PC-3 (cell line): ENCODE measurements around the gene TBX18. TPM values are rescaled to one million over a fixed set of nuclear protein-coding genes. Genes with fewer than 3 reads are reported as not detected.

Experiments
- ATAC-seq: fragments of 200-7000 bp; cut with Tn5 transposase; 2 replicates; pipeline ENCODE4 v1.9.1; 2020; ENCODE audit warnings: mild to moderate bottlenecking, moderate library complexity
- BruUV-seq: library from RNA; stranded (reverse); fragments of 400-500 nt; replicated peaks from 2 replicates; lab custom pipeline; 2021; lab: Mats Ljungman, UMichigan
- CTCF ChIA-PET: fragments of 300-600 bp; sonication (Branson Sonifier 250); formaldehyde crosslinking; loops from one replicate; lab custom pipeline; 2022; ENCODE audit warnings: antibody characterized with exemption; lab: Charles Lee
- POLR2A ChIA-PET: fragments of 300-600 bp; sonication (Branson Sonifier 250); formaldehyde crosslinking; loops from one replicate; lab custom pipeline; 2022; ENCODE audit warnings: antibody characterized with exemption; ENCODE audit not compliant: unreplicated experiment; lab: Charles Lee
- DNase-seq: peaks from one replicate; pipeline ENCODE4 v3.0.0-alpha.2; 2015
- H2AFZ ChIP-seq: fragments of 300-600 bp; sonication (generic); 2 replicates; pipeline ENCODE4 v1.6.0; 2016; ENCODE audit warnings: antibody characterized with exemption, low read length
- H3F3A ChIP-seq: fragments of 300-600 bp; sonication (generic); one replicate; pipeline ENCODE4 v1.6.0; 2017; ENCODE audit warnings: antibody characterized with exemption, low read length, control low read depth, mild to moderate bottlenecking; ENCODE audit not compliant: unreplicated experiment
- H3K27ac ChIP-seq: fragments of 300-600 bp; sonication (generic); 2 replicates; pipeline ENCODE4 v1.5.1; 2016; ENCODE audit warnings: mild to moderate bottlenecking, low read length
- H3K27me3 ChIP-seq: fragments of 300-600 bp; sonication (generic); 2 replicates; pipeline ENCODE4 v1.6.1; 2016; ENCODE audit warnings: low read length, mixed read lengths
- H3K36me3 ChIP-seq: fragments of 300-600 bp; sonication (generic); 2 replicates; pipeline ENCODE4 v1.6.1; 2016; ENCODE audit warnings: low read depth, mixed run types, low read length, mixed read lengths
- H3K4me1 ChIP-seq: fragments of 300-600 bp; sonication (generic); 2 replicates; pipeline ENCODE4 v1.5.1; 2016; ENCODE audit warnings: low read length; ENCODE audit not compliant: insufficient read depth
- H3K4me2 ChIP-seq: fragments of 300-600 bp; sonication (generic); 2 replicates; pipeline ENCODE4 v1.6.0; 2016; ENCODE audit warnings: low read length
- H3K4me3 ChIP-seq: fragments of 300-600 bp; sonication (generic); 2 replicates; pipeline ENCODE4 v1.5.1; 2016; ENCODE audit warnings: mild to moderate bottlenecking, low read length, mixed read lengths
- H3K79me2 ChIP-seq: fragments of 300-600 bp; sonication (generic); 2 replicates; pipeline ENCODE4 v1.6.1; 2017; ENCODE audit warnings: low read length, mixed read lengths
- H3K9ac ChIP-seq: fragments of 300-600 bp; sonication (generic); 2 replicates; pipeline ENCODE4 v1.6.0; 2016; ENCODE audit warnings: mild to moderate bottlenecking, low read length
- H3K9me2 ChIP-seq: fragments of 300-600 bp; sonication (generic); replicated peaks from 2 replicates; pipeline ENCODE4 v1.6.1; 2016; ENCODE audit warnings: mixed run types, low read length, mixed read lengths
- H3K9me3 ChIP-seq: fragments of 300-600 bp; sonication (generic); 2 replicates; pipeline ENCODE4 v1.6.1; 2016; ENCODE audit warnings: low read length, mixed read lengths
- H4K20me1 ChIP-seq: fragments of 300-600 bp; sonication (generic); 2 replicates; pipeline ENCODE4 v1.6.1; 2016; ENCODE audit warnings: low read length, mixed read lengths
- EZH2 ChIP-seq: fragments of 300-600 bp; sonication (generic); IDR thresholded peaks from one replicate; pipeline ENCODE4 v1.6.1; 2017; ENCODE audit warnings: antibody characterized with exemption, mild to moderate bottlenecking, low read length; ENCODE audit not compliant: unreplicated experiment
- EZH2phosphoT487 ChIP-seq: fragments of 300-600 bp; sonication (generic); IDR thresholded peaks from 2 replicates; pipeline ENCODE4 v1.6.1; 2018; ENCODE audit warnings: mild to moderate bottlenecking, antibody characterized with exemption, low read length, borderline replicate concordance
- intact Hi-C: fragments of 100-400 bp; cut with micrococcal nuclease; formaldehyde crosslinking; loops from 2 replicates; pipeline ENCODE4 v1.9.0; 2023
- total RNA-seq: library from RNA; depleted of rRNA; stranded (reverse); fragments of >200 nt; gene quantifications from 2 replicates; pipeline ENCODE4 v1.2.3, GENCODE V29; 2014
- TF ChIP-seq, protein P1 (sequence below): fragments of 300-600 bp; sonication (generic); conservative IDR thresholded peaks from 2 replicates; pipeline ENCODE4 v1.5.1; 2017; ENCODE audit warnings: antibody characterized with exemption, low read depth, mild to moderate bottlenecking, low read length

The TBX18 gene
- total RNA-seq, 1 experiment from 2014 or later: not detected

DNA sequence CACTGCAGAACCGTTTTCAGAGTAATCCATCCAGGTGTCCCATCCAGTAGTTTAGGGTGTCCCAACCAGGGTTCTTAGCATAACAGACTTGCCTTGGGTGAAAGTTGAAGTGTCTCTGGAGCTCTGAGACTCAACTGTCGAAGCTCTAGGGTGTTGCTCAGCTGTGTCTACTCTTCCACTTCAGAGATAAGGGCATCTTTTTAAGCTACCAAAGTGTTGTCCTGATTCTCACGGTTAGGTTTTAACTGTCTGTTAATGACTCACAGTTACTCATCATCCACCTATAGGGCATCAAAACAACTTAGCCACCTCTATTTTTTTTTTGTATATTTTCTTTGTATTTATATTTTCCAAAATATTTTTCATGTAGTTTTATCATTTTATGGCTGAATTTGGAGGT is 36.9 kb upstream of the TBX18 start:
- intact Hi-C loops: no loop called here
- Histone ChIP-seq H3K4me1 (peaks cover 8% of the 10 kb centered on the region), H3K79me2 (no peaks in the 10 kb centered on the region), H4K20me1 (no peaks in the 10 kb centered on the region), H2AFZ (no peak overlapping the region), H3K9ac (no peak overlapping the region), H3K27ac (no peak overlapping the region), H3F3A (no peaks in the 10 kb centered on the region), H3K9me3 (no peaks in the 10 kb centered on the region), H3K27me3 (no peaks in the 10 kb centered on the region), H3K9me2 (no peaks in the 10 kb centered on the region), H3K4me3 (no peak overlapping the region), H3K4me2 (no peak overlapping the region), H3K36me3 (no peaks in the 10 kb centered on the region)
- TF ChIP-seq EZH2 (no peak), EZH2phosphoT487 (no peak)
- TF ChIP-seq, protein P1, sequence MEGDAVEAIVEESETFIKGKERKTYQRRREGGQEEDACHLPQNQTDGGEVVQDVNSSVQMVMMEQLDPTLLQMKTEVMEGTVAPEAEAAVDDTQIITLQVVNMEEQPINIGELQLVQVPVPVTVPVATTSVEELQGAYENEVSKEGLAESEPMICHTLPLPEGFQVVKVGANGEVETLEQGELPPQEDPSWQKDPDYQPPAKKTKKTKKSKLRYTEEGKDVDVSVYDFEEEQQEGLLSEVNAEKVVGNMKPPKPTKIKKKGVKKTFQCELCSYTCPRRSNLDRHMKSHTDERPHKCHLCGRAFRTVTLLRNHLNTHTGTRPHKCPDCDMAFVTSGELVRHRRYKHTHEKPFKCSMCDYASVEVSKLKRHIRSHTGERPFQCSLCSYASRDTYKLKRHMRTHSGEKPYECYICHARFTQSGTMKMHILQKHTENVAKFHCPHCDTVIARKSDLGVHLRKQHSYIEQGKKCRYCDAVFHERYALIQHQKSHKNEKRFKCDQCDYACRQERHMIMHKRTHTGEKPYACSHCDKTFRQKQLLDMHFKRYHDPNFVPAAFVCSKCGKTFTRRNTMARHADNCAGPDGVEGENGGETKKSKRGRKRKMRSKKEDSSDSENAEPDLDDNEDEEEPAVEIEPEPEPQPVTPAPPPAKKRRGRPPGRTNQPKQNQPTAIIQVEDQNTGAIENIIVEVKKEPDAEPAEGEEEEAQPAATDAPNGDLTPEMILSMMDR: no peak
- no peak for ATAC-seq
- DNase-seq: peak; percentile 20
- ChIA-PET CTCF (no interaction called here), POLR2A (no interaction called here)
- no TSS peak for BruUV-seq

DNA sequence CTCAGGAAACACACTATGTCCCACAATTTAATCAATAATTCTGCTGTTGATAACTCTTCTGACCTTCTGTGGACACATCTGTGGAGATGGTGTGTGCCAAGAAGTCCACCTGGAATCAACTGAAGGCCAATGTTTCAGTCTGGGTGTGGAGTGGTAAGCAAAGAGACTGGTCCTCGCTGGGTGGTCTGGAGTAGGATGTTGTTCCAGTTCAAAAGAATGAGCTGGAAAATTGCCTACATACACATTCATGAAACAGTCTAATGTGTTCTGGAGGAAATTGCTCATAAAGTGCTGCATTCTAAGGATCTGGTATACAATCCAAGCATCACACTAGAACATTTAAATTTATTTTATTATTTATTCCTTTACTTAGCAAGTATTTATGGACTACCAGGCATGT is 33.9 kb upstream of the TBX18 start:
- H3K36me3 ChIP-seq: no peaks in the 10 kb centered on the region
- no peaks in the 10 kb centered on the region for H3K9me3 ChIP-seq
- POLR2A ChIA-PET: no interaction called here
- no peak for ATAC-seq
- H3F3A ChIP-seq: no peaks in the 10 kb centered on the region
- CTCF ChIA-PET: no interaction called here
- H3K9ac ChIP-seq: no peak overlapping the region
- no peaks in the 10 kb centered on the region for H3K27me3 ChIP-seq
- intact Hi-C loops: no loop called here
- BruUV-seq: no TSS peak
- H2AFZ ChIP-seq: no peak overlapping the region
- no peaks in the 10 kb centered on the region for H3K79me2 ChIP-seq
- H3K27ac ChIP-seq: no peak overlapping the region
- DNase-seq: no peak
- H3K4me3 ChIP-seq: no peak overlapping the region
- no peaks in the 10 kb centered on the region for H4K20me1 ChIP-seq
- H3K9me2 ChIP-seq: no peaks in the 10 kb centered on the region
- H3K4me1 ChIP-seq: no peaks in the 10 kb centered on the region
- H3K4me2 ChIP-seq: no peak overlapping the region
- TF ChIP-seq EZH2 (no peak), EZH2phosphoT487 (no peak)

DNA sequence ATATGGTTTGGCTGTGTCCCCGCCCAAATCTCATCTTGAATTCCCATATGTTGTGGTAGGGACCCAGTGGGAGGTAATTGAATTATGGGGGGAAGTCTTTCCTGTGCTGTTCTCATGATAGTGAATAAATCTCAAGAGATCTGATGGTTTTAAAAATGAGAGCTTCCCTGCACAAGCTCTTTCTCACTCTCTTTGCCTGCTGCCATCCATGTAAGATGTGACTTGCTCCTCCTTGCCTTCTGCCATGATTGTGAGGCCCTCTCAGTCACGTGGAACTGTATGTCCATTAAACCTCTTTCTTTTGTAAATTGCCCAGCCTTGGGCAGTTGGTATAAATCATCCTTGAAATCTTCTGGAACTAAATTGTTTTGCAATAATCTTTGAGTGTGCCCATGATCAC is 31.9 kb upstream of the TBX18 start:
- peaks cover 2% of the 10 kb centered on the region; the same call in 1 of the 2 replicates for H3K4me1 ChIP-seq
- H3F3A ChIP-seq: no peaks in the 10 kb centered on the region
- TF ChIP-seq, protein P1: no peak
- TF ChIP-seq EZH2phosphoT487 (no peak), EZH2 (no peak)
- no peaks in the 10 kb centered on the region for H3K27me3 ChIP-seq
- H4K20me1 ChIP-seq: no peaks in the 10 kb centered on the region
- H2AFZ ChIP-seq: no peak overlapping the region
- H3K79me2 ChIP-seq: no peaks in the 10 kb centered on the region
- DNase-seq (no peak), ATAC-seq (no peak)
- CTCF ChIA-PET: no interaction called here
- POLR2A ChIA-PET: no interaction called here
- BruUV-seq: no TSS peak
- no peaks in the 10 kb centered on the region for H3K9me3 ChIP-seq
- intact Hi-C loops: no loop called here
- no peak overlapping the region for H3K9ac ChIP-seq
- no peaks in the 10 kb centered on the region for H3K9me2 ChIP-seq
- no peak overlapping the region for H3K27ac ChIP-seq
- H3K36me3 ChIP-seq: no peaks in the 10 kb centered on the region
- H3K4me2 ChIP-seq: no peak overlapping the region
- no peak overlapping the region for H3K4me3 ChIP-seq
